Measurements from ENCODE around the gene SAE1. TPM values are rescaled to one million over a fixed set of nuclear protein-coding genes. Genes with fewer than 3 reads are reported as not detected.
A peak's percentile ranks its signal among the peaks of the same experiment; 100 is the strongest.

SAE1 gene
- total and polyA plus RNA-seq, 2 donors (not counting 1 experiment from before 2014, with no cell fraction given), result 26.5 to 45.1 TPM

DNA sequence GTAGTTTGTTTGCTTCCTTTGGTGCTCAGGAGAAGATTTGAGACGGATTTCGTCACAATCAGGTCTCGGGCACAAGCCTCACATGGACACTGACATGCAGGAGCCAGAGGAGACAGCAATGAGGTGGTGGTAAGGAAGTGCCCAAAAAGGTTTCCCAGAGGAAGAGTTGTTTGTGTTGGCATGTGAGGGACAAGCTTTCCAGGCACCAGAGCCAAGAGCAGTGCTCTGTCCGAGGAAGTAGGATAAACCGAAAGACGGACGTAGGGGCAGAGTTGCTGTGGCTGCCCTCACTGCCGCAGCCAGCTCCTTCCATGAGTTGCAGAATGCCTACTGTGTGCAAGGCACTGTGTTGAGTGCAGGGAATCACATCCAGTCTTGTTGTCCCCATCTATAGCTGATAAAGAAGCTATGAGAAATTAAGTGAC lies 27.7 kb downstream of the SAE1 start:
- WGBS (ENCODE audit: insufficient coverage), result 57% methylated on average over 8 of the region's 8 CpGs
- peaks cover 0 to 26% of the 10 kb centered on the region in 2 experiments for H3K36me3 ChIP-seq (replicated peaks in 1 of 2; ENCODE audit: control extremely low read depth in 1 of 2, control insufficient read depth in 1 of 2, extremely low read depth in 1 of 2, insufficient read depth in 2 of 2, low read length in 1 of 2)

DNA sequence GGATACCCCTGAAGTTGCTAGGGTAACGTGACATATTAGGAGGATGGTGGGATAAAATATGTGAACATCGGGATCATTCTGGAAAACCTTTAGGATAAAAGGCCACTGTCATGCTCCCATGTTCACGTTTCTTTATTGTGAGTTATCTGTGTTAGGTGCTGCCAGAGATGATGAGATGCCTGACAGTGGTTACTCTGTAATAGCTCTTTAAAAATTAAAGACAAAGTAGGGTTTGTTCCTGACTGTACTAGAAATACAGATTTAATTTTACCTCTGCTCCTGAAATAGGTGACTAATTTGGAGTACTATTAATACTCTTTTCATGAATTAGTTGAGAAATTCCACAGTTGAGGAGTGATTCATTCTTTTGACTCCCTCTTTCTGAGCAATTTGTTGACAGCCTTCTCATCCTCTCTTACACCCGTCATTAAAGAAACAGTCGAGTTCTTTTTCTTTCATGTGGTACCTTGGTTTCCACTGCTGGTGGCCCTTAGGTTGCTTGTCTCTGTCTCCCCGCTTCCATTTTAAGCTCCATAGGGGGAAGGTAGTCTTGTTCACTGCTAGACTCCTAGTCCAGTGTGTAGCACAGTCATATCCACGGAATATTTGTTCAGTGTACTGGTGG lies 28.4 kb downstream of the SAE1 start:
- DNase-seq, result no peak
- no peak overlapping the region for H2AFZ ChIP-seq (ENCODE audit: insufficient read depth, low read depth, low read length, poor library complexity, severe bottlenecking)

More for the DNA sequence above, 27.7 kb downstream of the SAE1 start:
- ChIA-PET CTCF (interaction anchor here (0.6 to 3.2 kb wide), 8 partner anchors 8 to 500 kb away, joined by 3 to 15 read pairs (median 4); no protein-coding TSS in a partner anchor), POLR2A (no interaction called here)
- no peak for DNase-seq
- ATAC-seq (ENCODE audit: low read depth), result no peak
- H3K27me3 ChIP-seq (replicated peaks in 1 of 4; ENCODE audit: control extremely low read depth in 1 of 4, control insufficient read depth in 3 of 4, insufficient read depth in 4 of 4, low read length in 3 of 4), result no peaks in the 10 kb centered on the region
- no peaks in the 10 kb centered on the region for H3K79me2 ChIP-seq (ENCODE audit: control insufficient read depth, insufficient read depth, low read length)
- Mint-ChIP-seq H3K4me3 (peak overlapping the region; percentile 59), H3K27me3 (no peaks in the 10 kb centered on the region), H3K4me1 (peaks cover 27% of the 10 kb centered on the region), H3K9me3 (ENCODE audit: insufficient read depth) (no peaks in the 10 kb centered on the region), H3K27ac (peak overlapping the region; percentile 90)
- H3K4me3 ChIP-seq (ENCODE audit: control extremely low read depth in 1 of 5, extremely low read depth in 1 of 5, insufficient read depth in 1 of 5, low read depth in 2 of 5, low read length in 4 of 5), result peak overlapping the region in 2 of 5 experiments; percentile 15 to 31
- TF ChIP-seq, protein P1, sequence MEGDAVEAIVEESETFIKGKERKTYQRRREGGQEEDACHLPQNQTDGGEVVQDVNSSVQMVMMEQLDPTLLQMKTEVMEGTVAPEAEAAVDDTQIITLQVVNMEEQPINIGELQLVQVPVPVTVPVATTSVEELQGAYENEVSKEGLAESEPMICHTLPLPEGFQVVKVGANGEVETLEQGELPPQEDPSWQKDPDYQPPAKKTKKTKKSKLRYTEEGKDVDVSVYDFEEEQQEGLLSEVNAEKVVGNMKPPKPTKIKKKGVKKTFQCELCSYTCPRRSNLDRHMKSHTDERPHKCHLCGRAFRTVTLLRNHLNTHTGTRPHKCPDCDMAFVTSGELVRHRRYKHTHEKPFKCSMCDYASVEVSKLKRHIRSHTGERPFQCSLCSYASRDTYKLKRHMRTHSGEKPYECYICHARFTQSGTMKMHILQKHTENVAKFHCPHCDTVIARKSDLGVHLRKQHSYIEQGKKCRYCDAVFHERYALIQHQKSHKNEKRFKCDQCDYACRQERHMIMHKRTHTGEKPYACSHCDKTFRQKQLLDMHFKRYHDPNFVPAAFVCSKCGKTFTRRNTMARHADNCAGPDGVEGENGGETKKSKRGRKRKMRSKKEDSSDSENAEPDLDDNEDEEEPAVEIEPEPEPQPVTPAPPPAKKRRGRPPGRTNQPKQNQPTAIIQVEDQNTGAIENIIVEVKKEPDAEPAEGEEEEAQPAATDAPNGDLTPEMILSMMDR (IDR thresholded peaks at IDR 0.05), result no peak
- TF ChIP-seq EZH2 (IDR thresholded peaks at IDR 0.05; ENCODE audit: borderline replicate concordance, insufficient read depth, low read depth, low read length, poor library complexity, severe bottlenecking), result no peak
- peak overlapping the region; percentile 55 for H2AFZ ChIP-seq (ENCODE audit: insufficient read depth, low read depth, low read length, poor library complexity, severe bottlenecking)
- H3K9ac ChIP-seq (ENCODE audit: low read length), result peak overlapping the region; percentile 33
- no peaks in the 10 kb centered on the region for H4K20me1 ChIP-seq (ENCODE audit: control insufficient read depth, insufficient read depth, low read length, poor library complexity, severe bottlenecking)
- H3K27ac ChIP-seq (ENCODE audit: low read length in 2 of 2), result peak overlapping the region; percentile 14 to 55
- H3K4me2 ChIP-seq (replicated peaks; ENCODE audit: low read depth, low read length, poor library complexity, severe bottlenecking), result peak overlapping the region; percentile 66
- intact Hi-C loops (cut with micrococcal nuclease), result no loop called here
- H3K9me3 ChIP-seq (ENCODE audit: control extremely low read depth in 1 of 3, control insufficient read depth in 2 of 3, insufficient read depth in 1 of 3, low read length in 2 of 3), result no peaks in the 10 kb centered on the region
- peaks cover 24 to 28% of the 10 kb centered on the region in 2 donors for H3K4me1 ChIP-seq (ENCODE audit: control insufficient read depth in 2 of 2, insufficient read depth in 2 of 2, low read length in 2 of 2)

More for the DNA sequence above, 28.4 kb downstream of the SAE1 start:
- no peak overlapping the region for H3K9ac ChIP-seq (ENCODE audit: low read length)
- H3K4me3 ChIP-seq (ENCODE audit: control extremely low read depth in 1 of 5, extremely low read depth in 1 of 5, insufficient read depth in 1 of 5, low read depth in 2 of 5, low read length in 4 of 5), result no peak overlapping the region
- H3K9me3 Mint-ChIP-seq (ENCODE audit: insufficient read depth), result no peaks in the 10 kb centered on the region
- H3K27me3 ChIP-seq (replicated peaks in 1 of 4; ENCODE audit: control extremely low read depth in 1 of 4, control insufficient read depth in 3 of 4, insufficient read depth in 4 of 4, low read length in 3 of 4), result no peaks in the 10 kb centered on the region
- no peaks in the 10 kb centered on the region for H3K79me2 ChIP-seq (ENCODE audit: control insufficient read depth, insufficient read depth, low read length)
- H4K20me1 ChIP-seq (ENCODE audit: control insufficient read depth, insufficient read depth, low read length, poor library complexity, severe bottlenecking), result no peaks in the 10 kb centered on the region
- peak overlapping the region; percentile 90 for H3K27ac Mint-ChIP-seq
- intact Hi-C loops (cut with micrococcal nuclease), result no loop called here
- TF ChIP-seq, protein P1 (IDR thresholded peaks at IDR 0.05), result no peak
- TF ChIP-seq EZH2 (IDR thresholded peaks at IDR 0.05; ENCODE audit: borderline replicate concordance, insufficient read depth, low read depth, low read length, poor library complexity, severe bottlenecking), result no peak
- no peak for ATAC-seq (ENCODE audit: low read depth)
- H3K4me2 ChIP-seq (replicated peaks; ENCODE audit: low read depth, low read length, poor library complexity, severe bottlenecking), result no peak overlapping the region
- H3K36me3 ChIP-seq (replicated peaks in 1 of 2; ENCODE audit: control extremely low read depth in 1 of 2, control insufficient read depth in 1 of 2, extremely low read depth in 1 of 2, insufficient read depth in 2 of 2, low read length in 1 of 2), result peaks cover 0 to 24% of the 10 kb centered on the region in 2 experiments
- WGBS (ENCODE audit: insufficient coverage), result 100% methylated on average over 3 of the region's 7 CpGs
- POLR2A ChIA-PET, result no interaction called here
- peaks cover 27% of the 10 kb centered on the region for H3K4me1 Mint-ChIP-seq
- no peaks in the 10 kb centered on the region for H3K27me3 Mint-ChIP-seq
- H3K9me3 ChIP-seq (ENCODE audit: control extremely low read depth in 1 of 3, control insufficient read depth in 2 of 3, insufficient read depth in 1 of 3, low read length in 2 of 3), result no peaks in the 10 kb centered on the region
- CTCF ChIA-PET, result interaction anchor here (0.6 to 3.2 kb wide), 7 partner anchors 9 to 501 kb away, joined by 3 to 15 read pairs (median 5); no protein-coding TSS in a partner anchor
- no peak overlapping the region for H3K4me3 Mint-ChIP-seq
- H3K27ac ChIP-seq (ENCODE audit: low read length in 2 of 2), result peak overlapping the region in 1 of 2 donors; percentile 55
- peaks cover 24 to 28% of the 10 kb centered on the region in 2 donors for H3K4me1 ChIP-seq (ENCODE audit: control insufficient read depth in 2 of 2, insufficient read depth in 2 of 2, low read length in 2 of 2)
